Measurements from ENCODE around the gene NTSR1. TPM values are rescaled to one million over a fixed set of nuclear protein-coding genes. Genes with fewer than 3 reads are reported as not detected.

Gene NTSR1
- total and polyA plus RNA-seq, 2 experiments from 2014 or later, result not detected

DNA sequence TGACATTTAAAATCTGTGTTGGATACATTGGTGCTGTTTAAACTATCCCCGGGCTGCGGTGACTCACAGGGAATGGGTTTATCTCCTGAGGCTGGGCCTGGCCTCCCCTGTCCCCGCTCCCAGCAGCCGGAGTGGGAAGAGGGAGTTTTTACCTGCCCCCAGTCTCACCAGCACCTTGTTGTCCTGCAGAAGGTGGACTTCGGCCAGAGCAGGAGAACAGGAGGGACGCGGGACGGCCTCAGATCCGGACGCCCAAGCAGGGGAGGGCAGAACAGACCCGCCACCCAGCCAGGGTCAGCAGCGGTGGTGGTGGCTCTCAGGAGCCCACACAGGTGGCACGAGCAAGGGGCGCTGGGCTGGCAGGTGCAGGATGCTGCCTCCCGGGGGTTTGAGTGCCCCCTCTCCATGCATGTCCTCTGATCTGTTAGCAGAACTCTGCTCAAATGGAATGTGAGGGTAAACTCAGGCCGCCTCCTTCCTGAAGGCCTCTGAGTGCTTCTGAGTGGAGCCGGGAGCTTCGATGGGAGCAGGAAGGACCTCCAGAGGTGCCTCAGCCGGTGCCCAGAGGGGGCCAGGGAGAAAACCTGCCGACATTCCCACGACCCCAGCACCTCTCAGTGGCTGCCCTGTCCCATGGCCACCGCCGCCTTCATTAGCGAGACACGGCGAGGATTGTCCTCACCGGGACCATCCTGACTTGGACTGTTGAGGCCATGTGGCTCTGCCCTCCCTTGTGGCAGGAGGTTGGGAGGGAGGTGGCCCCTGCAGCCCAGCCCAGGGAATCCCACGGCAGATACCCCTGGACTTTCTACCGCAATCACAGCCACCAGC is 44.2 kb downstream of the NTSR1 start:
- H3F3A ChIP-seq (ENCODE audit: insufficient read depth), result no peaks in the 10 kb centered on the region
- no peak overlapping the region for H2AFZ ChIP-seq
- H3K79me2 ChIP-seq (ENCODE audit: insufficient read depth), result no peaks in the 10 kb centered on the region
- H3K27ac ChIP-seq, result no peak overlapping the region
- no peak overlapping the region for H3K9ac ChIP-seq
- TF ChIP-seq EZH2phosphoT487 (IDR thresholded peaks at IDR 0.05; ENCODE audit: insufficient read depth, low read depth) (no peak), EZH2 (IDR thresholded peaks at IDR 0.05; ENCODE audit: insufficient read depth, poor library complexity, severe bottlenecking) (no peak)
- H4K20me1 ChIP-seq (ENCODE audit: insufficient read depth), result no peaks in the 10 kb centered on the region
- no peaks in the 10 kb centered on the region for H3K9me3 ChIP-seq (ENCODE audit: low read depth)
- H3K4me1 ChIP-seq (ENCODE audit: insufficient read depth), result 0 out of 2 replicates have a peak, but pooled peaks cover 4% of the 10 kb centered on the region
- DNase-seq, result peak; percentile 40
- H3K4me3 ChIP-seq, result no peak overlapping the region
- in situ Hi-C loops (cut with MboI), result no loop called here
- H3K4me2 ChIP-seq (ENCODE audit: unreplicated experiment), result no peak overlapping the region
- H3K9me2 ChIP-seq (ENCODE audit: insufficient read depth), result no peaks in the 10 kb centered on the region
- no peaks in the 10 kb centered on the region for H3K36me3 ChIP-seq (ENCODE audit: low read depth)
- H3K27me3 ChIP-seq (replicated peaks; ENCODE audit: insufficient read depth), result peaks cover 11% of the 10 kb centered on the region
- WGBS, 2 experiments (ENCODE audit: low coverage in 1 of 2, low lambda C conversion rate in 2 of 2, missing lambda C conversion rate in 2 of 2), result 81 to 82% methylated on average over 29 of the region's 29 CpGs

DNA sequence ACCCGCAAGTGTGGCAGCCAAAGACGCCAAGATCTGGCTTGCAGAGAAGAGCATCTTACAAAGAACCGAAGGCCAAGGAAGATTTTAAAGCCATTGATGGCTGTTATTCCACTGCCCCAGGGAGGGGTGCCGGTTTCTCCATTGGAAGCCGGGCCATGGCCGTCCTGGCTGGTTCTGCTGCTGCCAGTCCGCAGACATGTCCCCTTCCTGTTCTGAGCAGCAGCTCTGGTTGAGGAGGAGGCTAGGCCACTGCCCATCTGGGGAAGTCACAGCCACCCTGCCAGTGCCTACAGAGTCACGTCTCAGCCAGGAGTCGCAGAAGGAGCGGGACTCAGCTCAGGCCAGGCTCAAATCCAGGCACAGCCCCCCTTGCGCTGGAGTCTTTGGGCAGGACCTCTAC is 45.0 kb downstream of the NTSR1 start:
- Histone ChIP-seq H3K4me2 (ENCODE audit: unreplicated experiment) (no peak overlapping the region), H3K4me3 (no peak overlapping the region), H3K27me3 (replicated peaks; ENCODE audit: insufficient read depth) (peaks cover 11% of the 10 kb centered on the region), H3F3A (ENCODE audit: insufficient read depth) (no peaks in the 10 kb centered on the region), H4K20me1 (ENCODE audit: insufficient read depth) (no peaks in the 10 kb centered on the region), H3K79me2 (ENCODE audit: insufficient read depth) (no peaks in the 10 kb centered on the region), H3K36me3 (ENCODE audit: low read depth) (no peaks in the 10 kb centered on the region), H3K9ac (no peak overlapping the region), H3K9me3 (ENCODE audit: low read depth) (no peaks in the 10 kb centered on the region), H3K4me1 (ENCODE audit: insufficient read depth) (0 out of 2 replicates have a peak, but pooled peaks cover 4% of the 10 kb centered on the region), H3K27ac (no peak overlapping the region), H2AFZ (no peak overlapping the region), H3K9me2 (ENCODE audit: insufficient read depth) (no peaks in the 10 kb centered on the region)
- no peak for DNase-seq
- no peak for TF ChIP-seq EZH2phosphoT487 (IDR thresholded peaks at IDR 0.05; ENCODE audit: insufficient read depth, low read depth)
- no peak for TF ChIP-seq EZH2 (IDR thresholded peaks at IDR 0.05; ENCODE audit: insufficient read depth, poor library complexity, severe bottlenecking)
- in situ Hi-C loops (cut with MboI), result no loop called here
- WGBS, 2 experiments (ENCODE audit: low coverage in 1 of 2, low lambda C conversion rate in 2 of 2, missing lambda C conversion rate in 2 of 2), result 95% methylated on average over 11 of the region's 11 CpGs

DNA sequence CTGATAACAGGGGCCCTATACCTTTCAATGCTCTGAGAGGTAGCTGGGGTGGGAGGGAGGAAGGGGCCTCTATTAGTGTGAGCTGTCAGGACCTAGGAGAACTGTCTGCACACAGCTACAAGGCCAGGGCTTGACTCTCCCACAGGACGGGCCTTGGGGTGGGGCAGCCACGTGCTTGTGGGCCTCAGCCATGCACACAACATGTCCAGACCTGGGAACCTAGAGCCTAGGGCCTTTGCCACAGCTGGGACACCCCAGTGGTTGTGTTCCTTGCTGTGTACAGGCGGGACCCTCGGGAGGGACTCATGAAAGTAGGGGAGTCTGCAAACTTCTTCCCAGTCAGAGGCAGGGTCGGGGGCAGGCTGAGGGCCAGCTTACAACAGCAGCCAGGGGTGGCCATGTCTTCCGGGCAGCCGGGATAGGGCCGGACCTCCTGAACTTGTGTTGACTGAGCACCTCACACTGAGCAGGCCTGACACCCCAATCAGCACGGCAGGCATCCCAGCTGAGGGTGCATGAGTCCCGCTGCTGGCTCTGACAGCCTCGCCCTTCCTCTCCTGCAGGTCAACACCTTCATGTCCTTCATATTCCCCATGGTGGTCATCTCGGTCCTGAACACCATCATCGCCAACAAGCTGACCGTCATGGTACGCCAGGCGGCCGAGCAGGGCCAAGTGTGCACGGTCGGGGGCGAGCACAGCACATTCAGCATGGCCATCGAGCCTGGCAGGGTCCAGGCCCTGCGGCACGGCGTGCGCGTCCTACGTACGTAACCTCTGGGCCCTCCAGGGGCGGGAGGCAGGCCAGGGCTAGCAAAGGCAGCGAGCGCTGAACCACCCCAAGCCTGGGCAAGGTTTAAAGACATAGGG is 45.7 kb downstream of the NTSR1 start:
- DNase-seq, result no peak
- in situ Hi-C loops (cut with MboI), result no loop called here
- Histone ChIP-seq H3K9me2 (ENCODE audit: insufficient read depth) (no peaks in the 10 kb centered on the region), H3K4me1 (ENCODE audit: insufficient read depth) (0 out of 2 replicates have a peak, but pooled peaks cover 4% of the 10 kb centered on the region), H3K9me3 (ENCODE audit: low read depth) (no peaks in the 10 kb centered on the region), H3K27me3 (replicated peaks; ENCODE audit: insufficient read depth) (peaks cover 9% of the 10 kb centered on the region), H3K4me3 (no peak overlapping the region), H4K20me1 (ENCODE audit: insufficient read depth) (no peaks in the 10 kb centered on the region), H3K27ac (no peak overlapping the region), H3K79me2 (ENCODE audit: insufficient read depth) (no peaks in the 10 kb centered on the region), H3F3A (ENCODE audit: insufficient read depth) (no peaks in the 10 kb centered on the region), H2AFZ (no peak overlapping the region), H3K9ac (no peak overlapping the region), H3K36me3 (ENCODE audit: low read depth) (no peaks in the 10 kb centered on the region), H3K4me2 (ENCODE audit: unreplicated experiment) (no peak overlapping the region)
- TF ChIP-seq EZH2 (IDR thresholded peaks at IDR 0.05; ENCODE audit: insufficient read depth, poor library complexity, severe bottlenecking), result no peak
- no peak for TF ChIP-seq EZH2phosphoT487 (IDR thresholded peaks at IDR 0.05; ENCODE audit: insufficient read depth, low read depth)
- WGBS, 2 experiments (ENCODE audit: low coverage in 1 of 2, low lambda C conversion rate in 2 of 2, missing lambda C conversion rate in 2 of 2), result 71 to 77% methylated on average over 30 to 31 of the region's 31 CpGs

DNA sequence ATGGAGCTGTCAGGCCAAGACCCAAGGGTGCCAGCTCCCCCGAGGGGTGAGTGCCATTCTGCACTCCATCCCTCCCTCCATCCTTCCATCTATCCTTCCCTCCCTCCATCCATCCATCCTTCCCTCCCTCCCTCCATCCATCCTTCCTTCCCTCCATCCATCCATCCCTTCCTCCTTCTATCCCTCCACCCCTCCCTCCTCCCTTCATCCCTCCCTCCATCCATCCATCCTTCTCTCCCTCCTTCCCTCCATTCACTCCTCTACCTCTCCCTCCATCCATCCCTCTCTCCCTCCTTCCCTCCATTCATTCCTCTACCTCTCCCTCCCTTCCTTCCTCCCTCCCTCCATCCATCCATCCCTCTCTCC is 46.3 kb downstream of the NTSR1 start:
- Histone ChIP-seq H3K9ac (no peak overlapping the region), H3K9me2 (ENCODE audit: insufficient read depth) (no peaks in the 10 kb centered on the region), H3K4me3 (no peak overlapping the region), H3K4me1 (ENCODE audit: insufficient read depth) (0 out of 2 replicates have a peak, but pooled peaks cover 4% of the 10 kb centered on the region), H3K27me3 (replicated peaks; ENCODE audit: insufficient read depth) (peaks cover 5% of the 10 kb centered on the region), H3K27ac (no peak overlapping the region), H3K4me2 (ENCODE audit: unreplicated experiment) (no peak overlapping the region), H4K20me1 (ENCODE audit: insufficient read depth) (no peaks in the 10 kb centered on the region), H3F3A (ENCODE audit: insufficient read depth) (no peaks in the 10 kb centered on the region), H3K9me3 (ENCODE audit: low read depth) (no peaks in the 10 kb centered on the region), H3K36me3 (ENCODE audit: low read depth) (no peaks in the 10 kb centered on the region), H2AFZ (no peak overlapping the region), H3K79me2 (ENCODE audit: insufficient read depth) (no peaks in the 10 kb centered on the region)
- DNase-seq, result no peak
- in situ Hi-C loops (cut with MboI), result no loop called here
- WGBS, 2 experiments (ENCODE audit: low coverage in 1 of 2, low lambda C conversion rate in 2 of 2, missing lambda C conversion rate in 2 of 2), result 50% methylated on average over 1 of the region's 1 CpG; no CpG with 5 or more reads in 1 of the 2 experiments
- TF ChIP-seq EZH2phosphoT487 (IDR thresholded peaks at IDR 0.05; ENCODE audit: insufficient read depth, low read depth) (no peak), EZH2 (IDR thresholded peaks at IDR 0.05; ENCODE audit: insufficient read depth, poor library complexity, severe bottlenecking) (no peak)
